Fibroblast of pulmonary artery (primary cell): ENCODE data around the gene SHFL.

Experiments
- DNase-seq: peaks from one replicate; pipeline ENCODE4 v3.0.0-alpha.2; 2010; ENCODE audit warnings: low read depth
- H3K4me3 ChIP-seq: replicated peaks from 2 replicates; pipeline ENCODE4 v1.5.1; 2011; ENCODE audit warnings: low read depth, mild to moderate bottlenecking, control low read depth, low read length, moderate library complexity
- TF ChIP-seq, protein P1 (sequence below): IDR thresholded peaks from 2 replicates; pipeline ENCODE4 v1.5.1; 2011; ENCODE audit warnings: mild to moderate bottlenecking, control low read depth, low read length, inconsistent platforms; ENCODE audit errors: missing control alignments

The SHFL gene

DNA sequence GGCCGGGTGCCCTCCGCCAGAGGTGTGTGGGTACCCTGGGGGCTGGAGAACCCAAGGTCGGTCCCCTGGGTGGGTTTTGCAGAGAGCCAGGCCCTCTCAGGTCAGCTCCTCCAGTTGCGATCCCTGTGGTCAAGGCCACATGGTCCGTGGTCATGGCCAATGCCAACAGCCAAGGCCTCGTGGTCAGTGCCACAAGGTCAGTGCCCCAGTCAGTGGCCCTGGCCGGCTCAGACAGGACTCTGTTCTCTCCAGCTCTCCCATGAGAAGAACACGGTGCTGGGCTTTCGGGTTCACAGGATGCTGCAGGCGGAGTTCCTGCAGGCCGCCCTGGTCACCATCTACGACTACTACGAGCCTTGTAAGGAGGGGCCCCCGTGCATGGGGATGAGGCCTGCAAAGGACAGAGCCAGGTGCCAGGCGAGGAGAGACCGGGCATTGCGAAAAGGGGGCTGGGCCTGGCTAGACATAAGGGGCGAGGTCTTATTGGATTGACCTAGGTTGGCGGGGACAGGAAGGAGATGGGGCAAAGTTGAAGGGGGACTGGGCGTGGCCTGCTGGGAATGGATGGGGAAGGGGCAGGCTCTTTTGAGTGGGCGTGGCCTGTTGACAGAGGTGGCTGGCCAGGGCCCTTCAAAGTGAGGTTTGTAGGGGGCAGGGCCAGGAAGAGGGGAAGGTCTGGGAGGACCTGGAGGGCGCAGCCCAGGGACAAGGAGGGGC, 15.2 kb upstream of the SHFL start:
- TF ChIP-seq, protein P1, sequence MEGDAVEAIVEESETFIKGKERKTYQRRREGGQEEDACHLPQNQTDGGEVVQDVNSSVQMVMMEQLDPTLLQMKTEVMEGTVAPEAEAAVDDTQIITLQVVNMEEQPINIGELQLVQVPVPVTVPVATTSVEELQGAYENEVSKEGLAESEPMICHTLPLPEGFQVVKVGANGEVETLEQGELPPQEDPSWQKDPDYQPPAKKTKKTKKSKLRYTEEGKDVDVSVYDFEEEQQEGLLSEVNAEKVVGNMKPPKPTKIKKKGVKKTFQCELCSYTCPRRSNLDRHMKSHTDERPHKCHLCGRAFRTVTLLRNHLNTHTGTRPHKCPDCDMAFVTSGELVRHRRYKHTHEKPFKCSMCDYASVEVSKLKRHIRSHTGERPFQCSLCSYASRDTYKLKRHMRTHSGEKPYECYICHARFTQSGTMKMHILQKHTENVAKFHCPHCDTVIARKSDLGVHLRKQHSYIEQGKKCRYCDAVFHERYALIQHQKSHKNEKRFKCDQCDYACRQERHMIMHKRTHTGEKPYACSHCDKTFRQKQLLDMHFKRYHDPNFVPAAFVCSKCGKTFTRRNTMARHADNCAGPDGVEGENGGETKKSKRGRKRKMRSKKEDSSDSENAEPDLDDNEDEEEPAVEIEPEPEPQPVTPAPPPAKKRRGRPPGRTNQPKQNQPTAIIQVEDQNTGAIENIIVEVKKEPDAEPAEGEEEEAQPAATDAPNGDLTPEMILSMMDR, result no peak
- H3K4me3 ChIP-seq, result no peak overlapping the region
- no peak for DNase-seq

GRCh38 chr19:10074153-10074552, 12.0 kb upstream of the SHFL start:
- DNase-seq, result peak; percentile 46
- TF ChIP-seq, protein P1, result peak; percentile 26
- no peak overlapping the region for H3K4me3 ChIP-seq

DNA sequence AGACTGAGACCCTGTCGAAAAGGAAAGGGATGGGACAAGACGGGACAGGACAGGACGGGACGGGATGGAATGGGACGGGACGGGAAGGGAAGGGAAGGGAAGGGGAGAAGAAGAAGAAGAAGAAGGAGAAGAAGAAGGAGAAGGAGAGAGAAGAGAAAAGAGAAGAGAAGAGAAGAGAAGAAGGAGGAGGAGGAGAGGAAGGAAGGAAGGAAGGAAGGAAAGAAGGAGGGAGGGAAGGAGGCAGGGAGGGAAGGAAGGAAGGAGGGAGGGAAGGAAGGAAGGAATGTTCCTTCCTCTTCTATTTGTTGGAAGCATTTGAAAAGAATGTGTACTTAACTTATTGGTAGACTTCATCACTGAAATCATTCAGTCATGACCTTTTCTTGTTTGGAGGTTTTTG, 9.6 kb upstream of the SHFL start:
- H3K4me3 ChIP-seq, result no peak overlapping the region
- TF ChIP-seq, protein P1, result no peak
- no peak for DNase-seq

GRCh38 chr19:10078329-10078728, 7.8 kb upstream of the SHFL start:
- no peak for DNase-seq

DNA sequence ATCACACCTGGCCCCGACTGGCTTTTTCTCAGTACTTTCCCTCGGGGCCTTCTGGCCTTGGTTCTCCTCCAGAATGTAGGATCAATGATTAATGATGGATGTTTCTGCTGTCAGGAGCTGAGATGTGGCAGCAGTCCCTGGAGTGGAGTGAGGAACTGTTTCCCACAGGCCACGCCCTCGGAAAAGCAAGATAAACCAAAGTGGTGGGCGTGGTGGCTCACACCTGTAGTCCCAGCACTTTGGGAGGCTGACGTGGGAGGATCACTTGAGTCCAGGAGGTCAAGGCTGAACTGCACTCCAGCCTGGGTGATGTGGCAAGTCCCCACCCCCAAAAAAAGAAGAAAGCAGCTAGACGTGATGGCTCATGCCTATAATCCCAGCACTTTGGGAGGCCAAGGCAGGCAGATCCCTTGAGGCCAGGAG, 7.1 kb upstream of the SHFL start:
- H3K4me3 ChIP-seq, result no peak overlapping the region
- TF ChIP-seq, protein P1, result no peak
- DNase-seq, result no peak

More at GRCh38 chr19:10078329-10078728, 7.8 kb upstream of the SHFL start:
- no peak overlapping the region for H3K4me3 ChIP-seq
- TF ChIP-seq, protein P1, result no peak

DNA sequence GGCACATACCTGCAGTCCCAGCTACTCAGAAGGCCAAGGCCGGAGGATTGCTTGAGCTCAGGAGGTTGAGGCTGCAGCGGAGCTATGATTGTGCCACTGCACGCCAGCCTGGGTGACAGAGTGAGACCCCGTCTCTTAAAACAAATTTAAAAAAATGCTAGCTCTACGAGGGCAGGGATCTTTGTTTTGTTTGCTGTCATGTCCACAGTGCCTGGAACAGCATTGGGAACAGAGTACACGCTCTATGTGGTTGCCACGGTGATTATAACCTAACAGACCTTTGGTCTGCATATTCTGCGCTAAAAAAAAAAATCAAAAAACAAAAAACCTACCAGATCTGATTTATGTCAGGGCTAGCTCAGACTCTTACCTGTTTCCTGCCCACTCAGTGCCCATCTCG, 2.2 kb upstream of the SHFL start:
- TF ChIP-seq, protein P1, result no peak
- H3K4me3 ChIP-seq, result no peak overlapping the region
- no peak for DNase-seq

DNA sequence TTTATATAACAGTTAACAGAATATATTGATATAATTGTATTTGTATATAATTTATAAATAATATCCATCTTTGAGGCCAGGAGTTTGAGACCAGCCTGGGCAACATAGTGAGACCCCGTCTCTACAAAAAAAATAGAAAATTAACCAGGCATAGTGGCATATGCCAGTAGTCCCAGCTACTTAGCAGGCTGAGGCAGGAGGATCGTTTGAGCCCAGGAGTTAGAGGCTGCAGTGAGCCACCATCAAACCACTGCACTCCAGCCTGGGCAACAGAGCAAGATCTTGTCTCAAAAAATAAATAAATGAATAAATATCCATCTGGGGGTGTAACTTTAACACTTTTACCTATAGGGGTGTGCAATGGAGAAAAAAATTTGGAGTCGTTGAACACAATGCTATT, 1.3 kb upstream of the SHFL start:
- no peak for DNase-seq
- H3K4me3 ChIP-seq, result no peak overlapping the region
- TF ChIP-seq, protein P1, result no peak
